KBM-7 (cell line): ENCODE data around the gene CLHC1.
A peak's percentile ranks its signal among the peaks of the same experiment; 100 is the strongest.
"Not testable (repeated sequence)": the region's sequence is repeated elsewhere in the genome, so short reads cannot be mapped to it uniquely, and the experiment has no call there.

Source experiments
- DNase-seq: peaks from one replicate; pipeline ENCODE4 v3.0.0-alpha.2; 2015
- in situ Hi-C: fragments of 300-500 bp; cut with MboI; formaldehyde crosslinking; loops from 2 replicates; pipeline ENCODE4 v1.14.3; 2020; ENCODE audit warnings: low sequenced_read_pairs, low pct_unique_long_range_greater_than_20kb, mixed read lengths

CLHC1 gene

DNA sequence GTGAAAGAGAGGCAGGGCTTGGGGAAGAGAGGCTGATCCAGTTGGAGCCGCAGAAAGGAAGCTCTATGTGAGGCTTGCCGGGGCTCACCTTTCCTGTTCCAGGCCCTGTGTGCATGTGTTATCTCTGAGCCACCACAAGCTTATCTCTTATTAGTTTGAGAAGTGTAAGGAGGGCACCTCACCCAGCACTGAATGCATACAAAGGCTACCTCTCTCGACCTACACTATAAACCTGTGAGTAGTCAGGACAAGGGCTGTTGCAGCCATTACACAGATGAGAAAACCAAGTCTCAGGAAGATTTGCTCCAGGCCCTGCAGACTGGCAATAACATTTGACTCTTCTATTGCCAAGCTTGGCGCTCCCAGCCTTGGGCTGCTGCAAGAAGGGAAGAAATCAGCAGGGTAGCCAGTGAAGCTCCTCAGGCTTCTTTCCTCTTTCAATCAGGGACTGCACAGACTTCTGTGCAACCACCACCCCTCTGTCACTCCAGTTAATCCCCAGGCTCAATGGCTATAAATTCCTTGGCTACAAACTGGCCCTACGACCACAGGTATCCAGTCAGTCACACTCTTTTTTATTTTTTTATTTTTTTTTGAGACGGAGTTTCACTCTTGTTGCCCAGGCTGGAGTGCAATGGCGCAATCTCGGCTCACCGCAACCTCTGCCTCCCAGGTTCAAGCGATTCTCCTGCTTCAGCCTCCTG lies 73.8 kb downstream of the CLHC1 start:
- in situ Hi-C loops: loop anchor here (25.0 kb wide), 1 partner anchor 246 kb away; no protein-coding TSS in a partner anchor

DNA sequence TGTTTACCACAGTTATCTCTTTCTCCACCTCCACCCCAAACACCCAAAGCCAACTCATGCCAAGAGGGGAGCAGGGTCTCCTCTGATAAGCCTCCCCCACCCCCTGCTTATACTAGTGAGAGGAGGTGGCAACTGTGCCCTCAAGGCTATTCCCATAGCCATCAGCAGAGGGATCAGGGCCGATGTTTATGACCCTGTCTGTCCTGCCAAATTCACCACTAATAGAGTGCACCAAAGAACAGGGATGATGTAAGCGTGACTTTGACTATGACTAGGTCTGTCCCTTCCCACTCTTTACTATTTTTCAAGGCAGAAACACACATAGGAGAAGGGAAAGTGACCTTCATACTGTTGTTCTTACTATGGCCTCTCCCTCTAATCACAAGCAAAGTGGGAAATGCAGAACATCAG lies 74.6 kb downstream of the CLHC1 start:
- no peak for DNase-seq
- in situ Hi-C loops: loop anchor here (25.0 kb wide), 1 partner anchor 245 kb away; no protein-coding TSS in a partner anchor

More for the DNA sequence above, 73.8 kb downstream of the CLHC1 start:
- peak; percentile 42 for DNase-seq

DNA sequence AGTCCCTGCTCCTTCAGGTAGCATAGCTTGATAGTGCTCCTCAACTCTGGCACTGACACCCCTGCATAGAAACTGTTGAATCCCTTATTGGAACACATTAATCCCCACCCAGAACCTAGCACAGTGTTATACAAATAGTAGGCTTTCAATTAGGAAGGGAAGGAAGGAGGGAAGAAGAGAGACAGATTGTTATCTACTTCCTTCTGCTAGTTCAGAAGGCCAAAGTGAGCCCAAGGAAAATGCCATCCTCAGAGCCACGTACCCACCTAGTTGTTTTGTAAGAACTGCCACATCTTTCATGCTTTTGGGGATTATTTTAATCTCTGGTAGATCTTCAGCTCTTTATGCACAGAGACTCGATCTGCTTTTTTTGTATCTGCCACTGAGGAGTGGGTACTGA lies 75.1 kb downstream of the CLHC1 start:
- in situ Hi-C loops: loop anchor here (25.0 kb wide), 1 partner anchor 245 kb away; no protein-coding TSS in a partner anchor
- DNase-seq: no peak

DNA sequence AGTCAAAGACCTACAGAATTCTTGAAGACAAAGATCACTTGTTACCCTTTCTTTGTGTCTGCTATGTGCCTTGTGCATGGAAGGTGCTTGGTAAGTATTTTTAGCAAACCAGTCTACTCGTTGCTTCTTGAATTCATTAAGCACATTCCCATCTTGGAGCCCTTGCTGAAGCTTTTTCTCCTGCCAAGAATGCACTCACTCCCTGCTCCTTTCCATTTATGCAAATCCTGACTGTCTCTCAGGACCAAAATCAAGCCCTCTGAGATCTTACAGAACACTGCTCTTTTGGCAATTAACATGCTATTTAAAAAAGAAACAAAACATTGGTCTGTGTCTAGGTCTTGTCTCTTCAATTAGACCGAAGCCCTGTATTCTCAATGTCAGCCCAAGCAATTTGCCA lies 75.8 kb downstream of the CLHC1 start:
- no peak for DNase-seq
- in situ Hi-C loops: loop anchor here (25.0 kb wide), 1 partner anchor 244 kb away; no protein-coding TSS in a partner anchor

DNA sequence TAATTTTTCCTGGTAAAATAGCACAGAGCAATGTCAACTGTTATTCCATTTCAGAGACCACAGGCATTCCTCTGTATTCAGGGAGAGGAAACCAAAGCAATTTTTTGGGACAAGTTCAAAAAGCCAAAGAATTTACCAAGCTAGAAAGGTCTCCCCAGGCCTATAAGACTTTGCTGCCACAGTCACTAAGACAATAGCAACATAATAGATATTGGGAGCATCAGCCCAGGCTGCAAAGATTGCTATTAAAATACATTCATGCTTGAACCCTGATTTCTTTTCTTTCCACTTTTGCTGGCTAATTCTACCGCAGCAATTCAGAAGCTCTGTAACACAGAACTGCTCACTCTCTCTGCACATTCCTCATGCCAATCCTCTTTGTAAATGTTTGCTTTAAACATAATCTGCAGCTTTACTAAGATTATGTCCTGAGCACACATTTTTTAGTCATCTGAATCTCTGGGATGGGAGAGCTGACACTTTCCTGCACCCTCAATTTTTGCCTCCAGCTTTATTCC lies 76.3 kb downstream of the CLHC1 start:
- no peak for DNase-seq
- in situ Hi-C loops: loop anchor here (25.0 kb wide), 1 partner anchor 244 kb away; no protein-coding TSS in a partner anchor

DNA sequence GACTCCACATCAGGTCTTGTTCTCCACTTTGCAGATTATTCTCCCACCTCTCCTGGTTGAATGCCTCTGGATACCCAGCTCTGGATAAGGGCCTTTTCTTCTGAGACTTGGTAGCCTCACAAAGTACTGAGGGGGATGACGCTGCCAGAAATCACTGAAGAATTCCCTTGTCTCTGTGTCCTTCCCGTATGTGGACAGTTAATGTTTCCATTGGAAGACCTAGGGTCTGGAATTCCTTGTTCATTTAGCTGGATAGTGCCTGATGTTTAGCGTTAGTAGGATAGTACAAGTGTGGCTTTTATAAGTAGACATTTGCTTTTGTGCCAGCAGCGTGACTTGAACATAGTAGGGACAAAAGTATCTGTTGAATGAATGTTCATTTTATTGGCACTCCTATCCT lies 76.9 kb downstream of the CLHC1 start:
- in situ Hi-C loops: loop anchor here (25.0 kb wide), 1 partner anchor 243 kb away; no protein-coding TSS in a partner anchor
- DNase-seq: no peak

DNA sequence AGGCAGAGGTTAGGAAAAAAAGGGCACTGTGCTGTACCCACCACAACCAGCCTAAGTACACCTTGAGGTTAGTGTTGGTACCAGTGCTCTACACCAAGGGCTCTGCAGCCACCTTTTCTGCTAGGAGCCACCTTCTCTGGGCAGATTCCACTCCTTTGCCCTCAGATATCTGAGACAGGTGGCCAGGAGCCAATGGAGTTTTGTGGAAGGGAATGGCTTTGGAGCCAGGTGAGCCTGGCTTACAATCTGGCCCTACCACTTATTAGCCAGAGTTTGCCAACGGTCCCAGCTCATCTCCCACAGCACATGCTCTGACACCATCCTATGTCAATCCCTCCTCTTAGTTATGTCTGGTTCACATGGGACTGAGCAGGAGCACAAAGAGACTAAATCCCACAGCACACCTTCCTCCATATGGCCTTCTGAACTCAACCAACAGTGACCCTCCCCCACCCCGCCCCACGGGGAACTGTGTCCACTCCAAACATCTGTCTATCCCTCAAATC lies 77.5 kb downstream of the CLHC1 start:
- in situ Hi-C loops: loop anchor here (25.0 kb wide), 1 partner anchor 242 kb away; no protein-coding TSS in a partner anchor
- no peak for DNase-seq

DNA sequence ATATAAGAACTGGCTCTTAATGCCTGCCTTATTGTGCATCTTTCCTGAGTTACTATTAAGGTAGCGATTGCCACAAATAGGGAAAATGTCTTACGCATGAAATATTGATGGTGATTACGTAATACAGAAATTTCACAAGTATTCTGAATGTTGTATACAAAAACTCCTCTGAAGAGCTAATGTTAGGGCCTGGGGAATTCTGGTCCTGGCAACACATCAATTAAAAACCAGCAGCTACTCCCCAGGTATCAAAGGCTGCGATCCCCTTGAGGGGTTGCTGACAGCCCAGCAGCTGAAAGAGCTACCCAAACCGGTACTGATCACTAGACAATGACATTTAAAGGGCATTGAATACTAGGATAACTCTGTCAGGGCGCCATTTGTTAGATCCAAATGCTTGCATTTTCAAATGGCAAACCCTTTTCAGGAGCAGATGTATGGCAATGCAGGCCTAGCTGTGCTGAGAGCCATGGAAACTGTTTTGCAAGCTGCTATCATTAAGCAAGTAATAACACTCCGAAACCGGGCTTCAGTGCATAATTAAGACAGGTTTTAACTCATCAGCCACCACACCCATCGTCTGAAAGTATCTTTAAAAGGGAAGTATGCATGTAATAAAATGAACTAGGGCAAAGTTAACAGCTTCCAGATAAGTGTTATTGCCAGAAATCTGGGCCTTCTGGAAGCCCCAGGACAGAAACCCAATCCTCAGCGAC lies 78.4 kb downstream of the CLHC1 start:
- in situ Hi-C loops: loop anchor here (25.0 kb wide), 1 partner anchor 241 kb away; no protein-coding TSS in a partner anchor
- DNase-seq: no peak

DNA sequence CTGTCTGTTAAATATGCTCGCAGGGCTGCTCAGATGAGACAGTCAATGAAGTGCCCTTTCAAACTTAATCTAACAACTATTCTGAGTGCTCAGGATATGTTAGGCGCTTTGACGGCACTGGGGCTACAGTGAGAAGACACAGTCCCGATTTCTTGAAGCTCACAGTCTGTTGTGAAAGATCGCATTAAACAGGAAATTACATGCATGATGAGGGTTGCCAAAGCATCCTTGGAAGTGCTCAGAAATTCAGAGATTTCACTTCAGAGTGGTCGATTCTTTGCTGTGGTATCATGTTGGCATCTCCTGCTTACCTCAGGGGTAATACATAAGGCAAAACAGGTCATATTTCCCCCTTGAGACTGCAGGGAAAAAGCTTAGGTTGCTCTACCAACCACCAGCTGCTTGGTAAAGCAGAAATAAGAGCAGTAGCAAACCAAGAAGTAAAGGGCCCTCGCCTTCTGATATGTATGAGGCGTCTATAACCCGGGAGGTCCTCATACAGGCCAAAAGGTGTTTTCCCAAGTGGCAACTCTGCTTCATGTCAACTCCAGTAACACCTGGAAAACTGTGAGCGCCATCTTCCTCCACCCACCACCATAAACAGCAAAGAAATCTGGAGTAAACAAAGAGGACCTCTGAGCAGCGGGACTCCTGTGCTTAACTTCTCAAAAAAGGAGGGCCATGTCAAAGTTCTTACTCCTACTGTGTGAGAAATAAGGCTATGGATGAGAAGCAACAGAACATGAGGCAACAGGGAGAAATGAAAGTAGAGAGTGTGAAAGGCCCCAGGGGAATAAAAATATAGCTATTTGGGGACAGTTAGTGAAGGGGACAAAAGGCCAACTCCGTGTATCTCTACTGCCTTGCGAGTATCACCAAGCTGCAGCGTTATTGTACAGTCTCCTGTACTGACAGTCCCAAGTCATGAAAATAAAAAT lies 79.3 kb downstream of the CLHC1 start:
- no peak for DNase-seq
- in situ Hi-C loops: loop anchor here (25.0 kb wide), 1 partner anchor 240 kb away; no protein-coding TSS in a partner anchor

DNA sequence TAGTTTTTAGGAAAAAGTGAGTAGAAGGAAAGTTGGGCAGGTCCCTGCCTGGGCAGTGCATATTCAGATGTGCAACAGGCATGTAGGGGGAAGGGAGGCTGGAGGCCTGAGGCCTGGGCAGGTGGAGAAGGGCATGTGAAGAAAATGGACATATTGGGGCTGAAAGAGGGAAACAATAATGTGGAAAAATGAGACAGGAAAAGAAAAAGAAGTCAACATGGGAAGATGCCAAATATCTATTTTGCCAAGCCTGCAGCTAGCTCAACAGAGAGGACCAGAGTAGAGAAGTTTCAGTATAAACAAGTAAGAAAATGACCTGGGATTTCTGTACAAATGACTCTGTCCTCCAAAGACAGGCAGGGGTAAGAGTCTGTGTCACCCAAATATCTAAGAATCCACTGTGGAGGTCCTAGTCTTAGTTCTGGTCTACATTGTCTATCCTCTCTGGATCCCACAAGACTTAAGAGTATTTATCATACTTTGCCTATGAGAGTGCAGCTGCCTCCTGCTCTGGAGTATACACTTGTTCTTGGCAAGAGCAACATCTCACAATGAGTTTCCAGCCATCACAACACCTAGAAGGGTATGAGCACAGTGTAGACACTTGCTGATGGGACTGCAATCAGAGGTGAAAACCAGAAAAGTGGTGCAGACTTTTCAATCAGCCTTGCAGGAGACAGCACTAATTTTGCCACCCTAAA lies 80.2 kb downstream of the CLHC1 start:
- DNase-seq: no peak
- in situ Hi-C loops: loop anchor here (25.0 kb wide), 1 partner anchor 240 kb away; no protein-coding TSS in a partner anchor

DNA sequence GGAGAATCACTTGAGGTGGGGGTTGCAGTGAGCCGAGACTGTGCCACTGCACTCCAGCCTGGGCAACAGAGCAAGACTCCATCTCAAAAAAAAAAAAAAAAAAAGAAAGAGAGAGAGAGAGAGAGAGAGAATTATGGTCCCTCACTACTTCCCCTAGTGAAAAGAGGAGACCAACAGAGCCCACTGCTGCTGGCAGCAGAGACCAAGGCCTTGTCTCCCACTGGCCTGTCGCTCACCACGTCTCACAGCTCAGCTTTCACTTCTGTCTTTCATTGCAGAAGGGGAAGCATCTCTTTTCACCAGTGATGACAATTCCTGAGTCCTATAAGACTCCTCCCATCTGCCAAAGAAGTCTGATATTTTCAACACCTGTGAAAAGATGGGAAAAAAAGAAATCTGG lies 81.3 kb downstream of the CLHC1 start:
- in situ Hi-C loops: loop anchor here (25.0 kb wide), 1 partner anchor 239 kb away; no protein-coding TSS in a partner anchor
- DNase-seq: peak; percentile 30

DNA sequence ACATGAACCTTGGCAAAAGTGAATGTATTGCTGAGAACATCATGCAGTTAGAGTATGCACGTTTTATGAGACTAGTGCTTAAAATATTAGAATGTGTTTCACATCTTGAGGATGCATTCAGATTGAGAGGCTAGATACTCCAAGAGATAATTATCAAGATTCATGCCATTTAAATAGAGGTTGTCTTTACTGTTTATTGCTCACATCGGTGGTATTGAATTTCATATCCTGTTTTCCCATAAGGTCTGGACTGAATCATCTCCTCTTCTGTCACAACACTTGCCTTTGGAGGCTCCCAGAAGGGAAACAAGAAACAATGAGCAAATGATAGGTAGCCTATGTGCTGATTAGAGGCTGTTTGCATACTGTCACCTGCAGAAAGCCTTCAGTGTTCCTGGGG lies 83.8 kb downstream of the CLHC1 start:
- in situ Hi-C loops: no loop called here
- DNase-seq: no peak

DNA sequence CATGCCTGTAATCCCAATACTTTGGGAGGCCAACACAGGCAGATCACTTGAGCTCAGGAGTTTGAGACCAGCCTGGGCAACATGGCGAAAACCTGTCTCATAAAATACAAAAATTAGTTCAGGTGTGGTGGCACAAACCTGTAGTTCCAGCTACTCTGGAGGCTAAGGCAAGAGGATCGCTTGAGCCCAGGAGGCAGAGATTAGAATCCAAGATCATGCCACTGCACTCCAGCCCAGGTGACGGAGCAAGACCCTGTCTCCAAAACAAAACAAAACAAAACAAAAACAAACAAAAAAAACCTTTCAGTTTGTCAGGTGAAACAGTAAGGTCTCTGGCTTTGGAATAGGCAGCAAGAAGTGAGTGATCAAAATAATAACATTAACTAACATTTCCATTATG lies 84.6 kb downstream of the CLHC1 start:
- no peak for DNase-seq
- in situ Hi-C loops: no loop called here

DNA sequence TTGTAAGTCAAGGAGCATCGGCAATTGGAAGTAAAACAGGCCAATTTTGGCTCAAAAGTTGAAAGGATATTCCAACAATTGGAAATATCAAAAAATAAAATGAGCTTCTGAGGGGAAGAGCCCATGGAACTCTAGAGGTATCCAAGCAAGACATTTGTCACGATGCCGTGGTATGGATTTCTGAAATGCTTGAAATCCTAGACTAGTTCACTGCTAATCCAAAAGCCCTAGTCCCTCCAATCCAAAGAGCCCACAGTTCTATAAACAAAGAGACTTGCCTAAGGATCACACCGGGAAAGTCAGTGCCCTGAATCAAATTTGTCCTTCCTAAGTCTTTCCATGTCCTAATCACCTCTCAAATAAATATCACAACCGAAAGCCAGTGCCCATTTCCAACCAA lies 85.1 kb downstream of the CLHC1 start:
- DNase-seq: no peak
- in situ Hi-C loops: no loop called here

DNA sequence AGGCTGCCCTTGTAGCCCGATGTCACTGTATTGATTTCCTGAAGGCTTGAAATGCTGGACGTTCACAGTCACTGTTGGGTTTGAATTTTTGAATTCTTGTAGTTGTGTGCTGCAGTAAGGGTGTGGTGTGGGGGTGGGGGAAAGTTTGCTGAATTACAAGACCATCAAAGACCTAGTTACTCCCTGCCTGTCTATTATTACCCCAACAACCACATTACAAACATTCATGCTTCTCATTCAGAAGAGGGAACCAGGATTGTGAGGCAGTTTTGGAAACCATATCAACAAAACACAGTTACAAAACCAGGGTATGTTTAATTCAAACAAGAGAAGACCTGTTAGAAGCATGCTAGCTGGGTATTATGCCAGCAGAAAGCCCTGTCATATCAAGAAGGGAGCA lies 85.8 kb downstream of the CLHC1 start:
- in situ Hi-C loops: no loop called here
- DNase-seq: no peak

DNA sequence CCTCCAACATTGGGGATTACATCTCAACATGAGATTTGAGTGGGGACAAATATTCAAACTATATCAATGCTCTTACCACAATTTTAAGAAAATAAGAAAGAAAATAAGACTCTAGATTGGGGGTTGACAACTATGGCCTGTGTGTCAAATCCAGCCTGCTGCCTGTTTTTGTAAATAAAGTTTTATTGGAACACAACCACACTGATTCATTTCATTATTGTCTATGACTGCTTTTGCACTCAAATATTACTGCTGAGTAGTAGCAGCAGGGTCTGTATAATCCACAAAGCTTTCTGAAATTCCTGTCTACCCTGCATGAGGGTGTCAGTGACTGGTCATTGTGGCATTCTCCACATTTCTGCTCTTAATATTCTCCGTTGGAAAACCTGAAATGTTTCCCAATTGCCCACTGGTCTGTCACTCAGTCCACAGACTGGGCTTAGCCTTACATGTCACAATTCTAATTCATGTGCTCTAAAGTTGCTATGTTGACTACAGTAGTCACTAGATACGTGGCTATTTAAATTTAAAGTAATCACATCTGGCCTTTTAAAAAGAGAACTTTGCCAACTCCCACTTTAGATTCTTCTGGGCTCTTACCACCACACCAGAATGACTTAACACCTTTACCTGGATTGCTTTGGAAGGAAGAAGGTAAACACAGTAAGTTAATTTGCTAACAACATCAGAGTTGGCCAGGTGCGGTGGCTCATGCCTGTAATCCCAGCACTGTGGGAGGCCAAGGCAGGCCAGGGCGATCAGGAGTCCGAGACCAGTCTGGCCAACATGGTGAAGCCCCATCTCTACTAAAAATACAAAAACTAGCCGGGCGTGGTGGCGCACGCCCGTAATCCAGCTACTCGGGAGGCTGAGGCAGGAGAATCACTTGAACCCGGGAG lies 86.9 kb downstream of the CLHC1 start:
- DNase-seq: no peak
- in situ Hi-C loops: no loop called here

DNA sequence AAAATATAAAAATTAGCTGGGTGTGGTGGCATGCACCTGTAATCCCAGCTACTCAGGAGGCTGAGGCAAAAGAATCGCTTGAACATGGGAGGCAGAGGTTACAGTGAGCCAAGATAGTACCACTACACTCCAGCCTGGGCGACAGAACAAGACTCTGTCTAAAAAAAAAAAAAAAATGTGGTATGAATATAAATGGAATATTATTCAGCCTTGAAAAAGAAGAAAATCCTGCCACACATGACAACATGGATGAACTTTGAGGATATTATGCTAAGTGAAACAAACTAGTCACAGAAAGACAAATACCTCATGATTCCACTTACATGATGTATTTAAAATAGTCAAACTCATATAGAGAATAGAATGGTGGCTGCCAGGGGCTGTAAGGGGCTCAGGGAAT lies 88.4 kb downstream of the CLHC1 start:
- DNase-seq, in situ Hi-C loops: not testable (repeated sequence)
